Measurements from ENCODE around the gene SRXN1.
"Not testable (repeated sequence)": the region's sequence is repeated elsewhere in the genome, so short reads cannot be mapped to it uniquely, and the experiment has no call there.

Gene SRXN1

DNA sequence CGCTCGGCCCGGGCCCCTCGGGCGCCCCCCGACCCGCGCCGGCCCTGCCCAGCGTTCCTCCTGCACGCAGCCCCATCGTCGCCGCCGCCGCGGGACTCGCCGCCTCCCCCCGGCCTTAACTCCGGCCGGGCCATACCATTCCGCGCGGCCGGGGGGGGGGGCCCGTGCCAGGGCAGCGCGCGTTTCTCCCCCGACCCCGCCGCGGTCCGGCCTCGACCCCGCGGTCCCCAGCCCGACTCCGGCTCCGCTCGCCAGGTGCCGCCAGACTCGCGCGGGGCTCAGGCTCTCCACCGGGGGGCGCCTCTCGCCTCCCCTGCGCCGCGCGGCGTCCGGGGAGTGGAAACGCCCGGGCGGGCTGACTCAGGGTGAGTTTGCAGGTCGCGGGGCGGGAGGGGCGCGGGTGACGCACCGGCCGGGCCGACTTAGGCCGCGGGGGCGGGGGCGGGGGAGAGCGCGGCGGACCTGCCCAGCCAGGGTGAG, at the start of gene SRXN1:
Gene SRXN1, minus strand, starts transcription at position 91 of the 480 bp plus-strand sequence. Its CDS starts 15 bp downstream, at position 76.
- DNase-seq: peak; percentile 89

- DNase-seq: no peak
Measured at GRCh38 chr20:701401-702129, 48.6 kb upstream of the SRXN1 start.

DNA sequence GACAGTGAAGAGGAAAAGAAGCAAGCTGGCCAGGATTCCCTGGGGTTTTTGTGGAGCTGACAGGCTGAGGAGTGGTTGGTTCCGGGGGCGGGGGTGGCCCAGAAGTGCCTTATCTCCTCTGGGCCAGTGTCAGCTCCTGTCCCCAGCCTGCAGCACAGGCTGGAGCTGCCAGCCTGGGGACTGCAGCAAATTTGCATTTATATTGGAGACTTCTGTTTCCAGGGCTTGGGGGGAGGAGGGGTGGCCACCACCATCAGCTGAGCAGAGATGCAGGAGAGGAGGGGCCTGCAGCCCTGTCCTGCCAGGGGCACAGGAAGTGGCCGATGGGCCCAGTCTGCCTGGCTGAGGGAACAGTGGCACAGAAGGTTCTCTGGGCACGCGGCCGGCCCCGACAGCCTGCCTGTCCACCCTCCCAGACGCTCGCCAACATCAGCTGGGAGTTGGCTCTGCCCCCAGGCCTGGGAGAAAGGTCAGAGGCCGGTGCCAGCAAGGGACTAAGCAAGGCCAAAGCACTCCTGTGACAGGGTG, 46.9 kb upstream of the SRXN1 start:
- DNase-seq: no peak

- DNase-seq: no peak
Measured at GRCh38 chr20:699342-699741, 46.3 kb upstream of the SRXN1 start.

DNA sequence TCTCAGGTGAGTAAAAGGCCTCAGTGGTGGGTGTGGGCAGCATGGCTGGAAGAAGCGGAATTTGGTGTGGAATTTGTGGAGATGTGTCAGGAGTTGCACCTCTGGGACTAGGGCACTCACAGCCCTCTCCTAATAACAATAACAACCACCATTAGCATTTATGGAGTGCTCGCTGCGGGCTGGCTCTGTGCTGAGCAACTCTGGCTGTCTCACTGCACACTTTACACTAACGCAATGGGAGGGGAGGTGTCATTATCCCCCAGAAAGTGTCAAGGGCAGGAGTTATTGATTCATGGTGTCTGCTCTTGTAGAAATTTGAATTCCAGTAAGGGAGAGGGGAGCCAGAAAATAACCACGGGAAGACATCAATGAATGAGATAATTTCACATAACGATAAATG, 45.3 kb upstream of the SRXN1 start:
- no peak for DNase-seq

DNA sequence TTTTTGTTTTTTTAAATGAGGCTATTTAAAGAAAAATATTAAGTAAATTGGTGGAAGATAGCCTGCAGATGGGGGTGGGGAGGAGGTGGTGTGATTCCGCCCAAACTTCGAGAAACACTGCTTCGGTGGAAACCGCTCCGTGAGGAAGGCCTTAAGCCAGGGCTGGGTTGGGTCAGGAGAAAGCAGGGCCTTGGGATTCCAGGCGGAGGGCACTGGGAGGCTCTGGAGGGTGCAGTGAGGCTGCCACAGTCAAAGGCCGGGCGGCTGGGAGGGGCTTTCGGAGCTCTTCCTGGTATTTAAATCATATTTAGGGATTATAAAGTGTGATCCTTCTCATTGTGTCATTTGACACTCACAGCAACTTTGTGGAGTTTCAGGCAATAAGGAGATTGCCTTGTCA, 44.8 kb upstream of the SRXN1 start:
- DNase-seq: no peak

DNA sequence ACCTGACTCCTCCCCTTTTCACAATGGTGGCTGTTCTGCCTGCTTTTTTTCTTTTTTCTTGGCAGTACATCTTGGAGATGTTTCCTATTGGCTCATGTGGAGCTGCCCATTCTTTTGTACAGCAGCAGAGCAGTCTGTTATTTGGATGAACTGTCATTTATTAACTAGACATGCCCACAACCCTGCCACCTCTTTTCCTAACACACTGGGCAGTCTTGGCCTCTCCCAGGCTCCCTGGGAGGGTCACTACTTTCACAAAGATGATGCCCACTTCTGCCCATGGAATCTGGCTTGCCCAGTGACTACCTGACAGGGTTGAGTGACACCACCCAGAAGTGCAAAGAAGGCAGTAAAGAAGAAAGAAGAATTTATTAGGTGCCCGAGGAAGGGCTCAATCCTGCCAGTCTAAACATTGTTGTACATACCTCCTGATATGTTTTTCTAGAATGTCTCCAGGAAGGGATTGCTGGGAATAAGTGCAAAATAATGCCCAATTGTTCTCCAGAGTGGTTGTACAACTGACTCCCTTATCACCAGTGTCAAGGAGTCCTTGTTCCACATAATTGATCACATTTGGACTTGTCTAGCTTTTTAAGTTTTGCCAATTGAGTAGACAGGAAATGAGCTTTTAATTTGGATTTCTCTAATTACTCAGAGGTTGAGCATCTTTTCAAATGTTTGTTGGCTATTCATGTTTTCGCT, 42.3 kb upstream of the SRXN1 start:
- no peak for DNase-seq

DNA sequence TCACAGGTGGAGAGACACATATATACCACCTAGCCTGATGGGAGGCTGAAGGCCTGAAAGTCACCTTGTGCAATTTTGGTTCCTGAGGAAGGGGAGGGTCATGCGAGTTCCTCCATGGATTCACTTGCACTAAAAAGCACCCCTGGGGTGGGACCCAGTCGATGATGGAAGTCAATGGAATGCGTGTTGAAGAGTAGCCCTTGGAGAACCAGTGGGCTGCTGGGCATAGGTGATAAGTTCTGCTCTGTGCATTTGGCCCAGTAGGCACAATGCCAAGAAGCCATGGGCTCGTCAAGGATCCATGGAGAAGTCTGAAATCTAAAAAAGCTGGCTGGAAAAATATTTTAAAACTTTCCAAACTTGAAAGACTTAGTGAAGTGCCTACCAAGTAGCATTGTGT, 41.5 kb upstream of the SRXN1 start:
- no peak for DNase-seq

DNA sequence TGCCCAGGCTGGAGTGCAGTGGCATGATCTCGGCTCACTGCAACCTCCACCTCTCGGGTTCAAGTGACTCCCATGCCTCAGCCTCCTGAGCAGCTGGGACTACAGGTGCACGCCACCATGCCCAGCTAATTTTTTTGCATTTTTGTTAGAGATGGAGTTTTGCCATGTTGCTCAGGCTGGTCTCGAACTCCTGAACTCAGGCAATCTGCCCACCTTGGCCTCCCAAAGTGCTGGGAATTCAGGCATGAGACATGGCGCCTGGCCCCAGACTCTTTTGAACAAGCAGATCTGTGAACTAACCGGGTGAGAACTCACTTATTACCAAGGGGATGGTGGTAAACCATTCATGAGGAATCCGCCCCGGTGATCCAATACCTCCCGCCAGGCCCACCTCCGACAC, 40.8 kb upstream of the SRXN1 start:
- DNase-seq: not testable (repeated sequence)

DNA sequence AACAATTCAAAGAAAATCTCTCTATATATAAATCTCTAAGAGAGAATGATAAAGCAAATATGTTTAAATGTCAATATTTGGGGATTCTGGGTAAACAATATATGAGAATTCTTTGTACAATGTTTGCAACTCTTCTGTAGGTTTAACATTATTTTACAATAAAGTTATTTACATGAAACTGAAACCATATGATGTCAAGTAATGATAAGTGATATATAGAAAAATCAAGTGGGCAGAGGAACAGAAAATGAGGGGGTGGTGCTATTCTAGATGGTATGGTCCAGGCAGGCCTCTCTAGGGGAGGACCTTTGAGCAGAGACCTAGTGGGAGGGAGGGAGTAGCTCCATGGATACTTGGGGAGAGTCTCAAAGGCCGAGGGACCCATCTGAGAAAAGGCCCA, 39.0 kb upstream of the SRXN1 start:
- no peak for DNase-seq

GRCh38 chr20:689947-690346, 36.9 kb upstream of the SRXN1 start:
- DNase-seq: no peak

DNA sequence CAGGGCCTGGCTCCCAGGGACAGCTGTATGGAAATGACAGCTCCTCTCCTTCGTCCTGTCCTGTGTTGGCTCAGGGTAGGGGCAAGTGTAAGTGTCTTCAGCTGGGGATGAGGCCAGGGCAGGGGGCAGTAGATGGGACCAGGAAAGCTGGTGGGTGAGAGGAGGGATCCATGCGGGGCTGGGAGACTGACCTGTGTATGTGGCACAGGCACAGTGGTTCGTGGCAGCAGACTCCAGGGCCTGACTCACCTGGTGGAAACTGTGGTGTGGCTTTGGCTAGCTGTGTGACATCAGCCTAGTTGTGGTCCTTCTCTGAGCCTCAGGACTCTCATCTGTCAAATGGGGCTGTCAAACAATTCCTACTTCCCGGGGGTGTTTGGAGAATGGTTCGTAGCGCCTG, 36.3 kb upstream of the SRXN1 start:
- DNase-seq: no peak

- no peak for DNase-seq
Measured at GRCh38 chr20:688809-689212, 35.8 kb upstream of the SRXN1 start.

DNA sequence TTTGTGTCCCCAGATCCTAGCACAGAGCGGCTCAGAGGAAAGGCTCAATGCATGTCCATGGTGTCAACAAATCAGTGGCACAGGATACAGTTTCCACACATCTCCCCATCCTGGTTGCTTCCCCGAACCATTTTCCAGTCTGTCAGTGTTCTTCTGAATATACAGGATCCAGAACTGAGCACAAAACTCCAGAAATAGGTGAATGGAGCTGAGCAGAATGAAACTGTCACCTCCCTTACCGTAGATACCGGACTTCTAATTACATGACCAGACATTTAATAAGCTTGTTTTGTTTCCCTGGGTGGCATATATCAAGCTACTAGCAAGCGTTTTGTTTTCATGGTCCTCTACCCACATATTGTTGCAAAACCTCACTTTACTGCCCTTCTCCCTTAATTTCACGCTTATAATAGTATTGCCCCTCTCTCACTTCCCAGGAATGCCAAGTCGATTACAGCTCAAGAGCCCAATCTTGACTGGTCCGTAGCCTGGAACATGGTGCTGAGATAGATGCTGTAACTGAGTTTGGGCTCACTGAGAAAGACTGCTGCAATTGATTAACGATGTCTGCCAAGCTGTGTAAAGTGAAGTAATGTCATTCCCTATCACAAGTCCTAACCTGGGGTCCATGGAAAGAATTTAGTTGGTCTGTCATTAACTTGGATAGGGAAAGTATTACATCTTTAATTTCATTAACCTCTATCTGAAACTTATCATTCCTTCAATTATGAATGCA, 34.6 kb upstream of the SRXN1 start:
- DNase-seq: no peak

DNA sequence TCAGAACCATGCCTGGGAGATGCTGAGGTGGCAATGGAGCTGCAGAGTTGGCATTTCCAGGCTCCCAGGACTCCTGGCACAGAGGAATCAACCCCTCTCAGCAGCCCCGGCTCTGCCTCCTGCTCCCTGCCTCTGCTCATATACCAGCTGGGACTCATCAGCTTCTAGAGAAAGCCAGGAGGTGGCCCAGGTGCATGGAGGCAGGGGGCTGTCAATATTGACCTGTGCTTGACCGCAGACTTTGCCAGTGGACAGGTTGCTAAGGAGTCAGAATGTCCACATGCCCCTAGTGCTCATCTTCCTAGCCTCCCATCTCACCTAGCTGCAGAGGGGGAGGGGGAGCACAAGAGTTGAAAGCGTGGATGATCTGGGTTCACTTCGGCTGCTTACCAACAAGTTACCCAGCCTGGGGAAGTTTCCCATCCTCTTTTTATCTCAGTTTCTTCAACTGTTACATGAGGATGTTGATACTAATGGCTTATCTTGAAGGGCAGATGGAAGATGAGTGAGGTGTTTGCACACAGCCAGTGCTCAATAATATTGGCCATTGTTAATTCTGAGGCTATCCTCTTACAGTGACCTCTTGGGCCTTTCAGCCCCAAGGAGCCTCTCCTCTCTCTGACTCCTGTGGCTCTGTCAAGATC, 31.8 kb upstream of the SRXN1 start:
- no peak for DNase-seq

- DNase-seq: no peak
Measured at GRCh38 chr20:682123-682522, 29.1 kb upstream of the SRXN1 start.

DNA sequence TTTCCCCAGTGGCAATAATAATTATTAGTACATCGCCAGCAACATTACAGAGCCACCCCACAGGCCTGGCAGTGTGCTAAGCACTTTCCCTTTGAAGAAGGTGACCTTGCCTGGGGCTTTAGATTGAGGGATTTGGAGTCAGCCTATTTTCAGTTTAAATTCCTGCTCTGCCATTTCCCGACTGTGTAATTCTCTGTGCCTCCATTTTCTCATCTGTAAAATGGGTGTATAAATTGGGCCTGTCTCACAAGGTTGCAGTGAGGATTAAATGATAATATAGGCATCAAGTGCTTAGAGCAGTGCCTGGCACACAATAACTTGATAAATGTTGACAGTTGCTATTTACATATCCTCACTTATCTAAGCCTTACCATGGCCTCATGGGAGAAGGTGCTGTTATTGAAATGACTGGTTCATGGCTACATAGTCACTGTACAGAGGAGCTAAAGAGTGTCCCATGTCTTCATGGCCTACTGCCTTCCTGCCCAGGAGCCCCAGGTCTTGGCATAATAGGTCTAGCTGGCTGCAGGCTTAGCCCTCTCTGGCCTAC, 27.7 kb upstream of the SRXN1 start:
- DNase-seq: no peak

GRCh38 chr20:677957-678356, 25.0 kb upstream of the SRXN1 start:
- DNase-seq: no peak

GRCh38 chr20:676967-677366, 24.0 kb upstream of the SRXN1 start:
- DNase-seq: no peak

- DNase-seq: no peak
Measured at GRCh38 chr20:676315-676937, 23.4 kb upstream of the SRXN1 start.

- DNase-seq: peak; percentile 91
Measured at GRCh38 chr20:675453-676314, 22.7 kb upstream of the SRXN1 start, which contains the start of gene SCRT2. Gene SCRT2, minus strand, starts transcription at chr20:675802. Its CDS starts 201 bp downstream, at chr20:675601.
